Gastrocnemius medialis (tissue), 4 donors: Measurements from ENCODE around the gene NDUFAF8. TPM values are rescaled to one million over a fixed set of nuclear protein-coding genes. Genes with fewer than 3 reads are reported as not detected.

Experiments used
- ATAC-seq, 2 donors: fragments of 150-250 bp; one replicate each; pipeline ENCODE4 v1.9.1; 2016
- DNase-seq, 2 donors: peaks; one replicate each; pipeline ENCODE4 v3.0.0-alpha.2; 2019
- H3K27ac ChIP-seq, 4 donors: fragments of 200-600 bp; sonication (generic); 1 replicate in 1 of 4; 2 replicates in 3 of 4; pipeline ENCODE4 v1.5.1; 2016 to 2018; ENCODE audit warnings: mild to moderate bottlenecking in 2 of 4, moderate library complexity in 1 of 4
- H3K27me3 ChIP-seq, 3 donors: fragments of 200-600 bp; sonication (generic) in 2 of 3; 1 replicate in 1 of 3; 2 replicates in 2 of 3; pipeline versions ENCODE4 v1.5.1 to v1.6.0; 2016 to 2019; ENCODE audit warnings: mild to moderate bottlenecking in 1 of 3, moderate library complexity in 1 of 3
- H3K36me3 ChIP-seq, 2 donors: fragments of 200-600 bp; sonication (generic) in 1 of 2; one replicate each; pipeline ENCODE4 v1.5.1; 2017 to 2018
- H3K4me1 ChIP-seq, 2 donors: fragments of 200-600 bp; sonication (generic) in 1 of 2; one replicate each; pipeline ENCODE4 v1.5.1; 2016 to 2017; ENCODE audit warnings: mild to moderate bottlenecking in 2 of 2
- H3K4me3 ChIP-seq, 4 donors: fragments of 200-600 bp; sonication (generic) in 3 of 4; 1 replicate in 1 of 4; 2 replicates in 3 of 4; pipeline ENCODE4 v1.5.1; 2016 to 2019; ENCODE audit warnings: mild to moderate bottlenecking in 2 of 4
- H3K9me3 ChIP-seq, 3 donors: fragments of 200-600 bp; sonication (generic) in 2 of 3; 1 replicate in 1 of 3; 2 replicates in 2 of 3; pipeline ENCODE4 v1.5.1; 2016 to 2019
- POLR2A ChIP-seq, 2 donors: fragments of 450-650 bp; IDR thresholded peaks; one replicate each; pipeline ENCODE4 v1.6.1; 2017; ENCODE audit warnings: antibody characterized with exemption in 2 of 2, mild to moderate bottlenecking in 2 of 2, moderate library complexity in 2 of 2
- in situ Hi-C, 4 donors: fragments of 200-750 bp; cut with MboI; loops; one replicate each; pipeline versions ENCODE4 v1.15.0 to v1.8.0; 2017; ENCODE audit warnings: low sequenced_read_pairs in 4 of 4
- intact Hi-C: fragments of 100-400 bp; cut with DNase I; formaldehyde crosslinking; loops from one replicate; pipeline ENCODE4 v1.15.1; 2023; ENCODE audit warnings: low total_unique reads
- total RNA-seq, 4 donors: library from RNA; depleted of rRNA; stranded (reverse); fragments of >200 nt; gene quantifications; one replicate each; pipeline versions ENCODE4 v1.1.0 to v1.2.3, GENCODE V29; 2016
- TF ChIP-seq, protein P1 (sequence below), 5 experiments: fragments of 450-650 bp in 3 of 5; fragments of 200-600 bp in 2 of 5; sonication (generic) in 2 of 5; IDR thresholded peaks in 4 of 5; conservative IDR thresholded peaks in 1 of 5; 1 replicate in 4 of 5; 2 replicates in 1 of 5; pipeline ENCODE4 v1.5.1; 2016 to 2019; ENCODE audit warnings: antibody characterized with exemption in 5 of 5, mild to moderate bottlenecking in 3 of 5, moderate library complexity in 3 of 5

Gene NDUFAF8
- total RNA-seq, 4 donors from 2014 or later = 39.4 to 700 (median 74.5) TPM

DNA sequence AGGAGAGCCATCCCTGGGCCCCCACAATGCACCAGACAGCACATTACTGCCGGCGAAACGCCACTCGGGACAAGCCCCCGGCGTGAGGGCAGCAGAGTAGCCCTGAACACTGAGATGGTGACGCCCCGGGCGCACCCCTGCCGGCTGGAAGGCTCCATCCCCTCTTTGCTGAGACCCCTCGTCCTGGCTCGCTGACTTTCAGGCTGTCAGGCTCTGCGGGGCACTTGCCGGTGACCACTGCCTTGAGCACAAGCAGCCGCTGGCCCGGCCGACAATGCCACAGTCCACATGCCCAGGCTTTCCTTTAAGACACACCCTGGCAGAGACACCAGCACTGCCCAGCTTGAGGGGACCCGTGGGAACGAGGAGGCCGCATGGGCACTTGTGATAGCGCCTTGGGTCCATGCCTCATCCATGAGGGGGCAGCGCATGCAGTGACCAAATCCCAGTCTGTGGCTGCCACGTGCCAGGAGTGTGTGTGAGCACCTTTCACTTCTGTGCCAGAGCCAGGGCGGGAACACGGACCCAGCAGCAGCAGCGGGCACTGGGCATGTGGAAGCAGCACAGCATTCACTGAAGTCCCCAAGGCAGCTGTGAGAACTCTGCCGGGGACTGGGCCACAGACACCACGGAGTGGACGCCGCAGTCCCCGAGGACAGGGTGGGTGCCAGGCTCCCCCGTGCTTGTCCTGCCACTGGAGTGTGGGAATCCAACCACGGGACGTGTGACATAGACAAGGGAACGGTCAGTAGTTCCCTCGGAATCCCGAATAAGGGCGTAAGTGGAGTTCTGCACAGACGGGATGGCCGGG, 24.5 kb downstream of the NDUFAF8 start:
- no peaks in the 10 kb centered on the region for H3K4me1 ChIP-seq
- in situ Hi-C loops (loop anchor here in 2 of 4 donors (25.0 kb wide), 2 partner anchors 224 to 349 kb away; no protein-coding TSS in a partner anchor), intact Hi-C loops (no loop called here)
- no peak for DNase-seq
- H3K9me3 ChIP-seq = no peaks in the 10 kb centered on the region
- TF ChIP-seq POLR2A (IDR thresholded peaks at IDR 0.05) = no peak
- TF ChIP-seq, protein P1, sequence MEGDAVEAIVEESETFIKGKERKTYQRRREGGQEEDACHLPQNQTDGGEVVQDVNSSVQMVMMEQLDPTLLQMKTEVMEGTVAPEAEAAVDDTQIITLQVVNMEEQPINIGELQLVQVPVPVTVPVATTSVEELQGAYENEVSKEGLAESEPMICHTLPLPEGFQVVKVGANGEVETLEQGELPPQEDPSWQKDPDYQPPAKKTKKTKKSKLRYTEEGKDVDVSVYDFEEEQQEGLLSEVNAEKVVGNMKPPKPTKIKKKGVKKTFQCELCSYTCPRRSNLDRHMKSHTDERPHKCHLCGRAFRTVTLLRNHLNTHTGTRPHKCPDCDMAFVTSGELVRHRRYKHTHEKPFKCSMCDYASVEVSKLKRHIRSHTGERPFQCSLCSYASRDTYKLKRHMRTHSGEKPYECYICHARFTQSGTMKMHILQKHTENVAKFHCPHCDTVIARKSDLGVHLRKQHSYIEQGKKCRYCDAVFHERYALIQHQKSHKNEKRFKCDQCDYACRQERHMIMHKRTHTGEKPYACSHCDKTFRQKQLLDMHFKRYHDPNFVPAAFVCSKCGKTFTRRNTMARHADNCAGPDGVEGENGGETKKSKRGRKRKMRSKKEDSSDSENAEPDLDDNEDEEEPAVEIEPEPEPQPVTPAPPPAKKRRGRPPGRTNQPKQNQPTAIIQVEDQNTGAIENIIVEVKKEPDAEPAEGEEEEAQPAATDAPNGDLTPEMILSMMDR (IDR thresholded peaks at IDR 0.05 in 4 of 5, conservative IDR thresholded peaks at IDR 0.05 in 1 of 5) = no peak
- no peak overlapping the region for H3K27ac ChIP-seq
- H3K36me3 ChIP-seq = peaks cover 0 to 42% of the 10 kb centered on the region in 2 donors
- ATAC-seq = no peak
- no peaks in the 10 kb centered on the region for H3K27me3 ChIP-seq
- no peak overlapping the region for H3K4me3 ChIP-seq

DNA sequence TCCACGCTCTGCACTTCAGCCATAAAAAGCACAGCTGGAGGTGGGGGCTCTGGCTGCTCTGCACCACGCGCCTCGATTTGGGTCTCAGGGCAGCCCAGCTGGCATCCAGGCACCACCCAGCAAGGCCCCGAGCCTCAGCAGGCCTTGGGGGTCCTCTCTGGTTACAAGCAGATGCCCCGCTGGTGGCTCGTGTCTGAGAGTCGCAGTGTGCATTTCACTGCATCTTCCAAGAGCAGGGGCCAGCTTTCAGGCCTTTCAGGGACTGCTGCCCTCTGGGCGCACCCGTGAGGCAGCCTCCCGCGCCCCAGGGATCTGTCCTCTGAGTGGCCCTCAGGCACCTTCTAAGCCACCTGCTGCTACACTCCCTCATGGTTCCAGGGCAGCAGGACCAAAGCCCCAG, 25.5 kb downstream of the NDUFAF8 start:
- H3K4me3 ChIP-seq = no peak overlapping the region
- H3K9me3 ChIP-seq = no peaks in the 10 kb centered on the region
- TF ChIP-seq, protein P1 (IDR thresholded peaks at IDR 0.05 in 4 of 5, conservative IDR thresholded peaks at IDR 0.05 in 1 of 5) = no peak
- no peak for TF ChIP-seq POLR2A (IDR thresholded peaks at IDR 0.05)
- no peak overlapping the region for H3K27ac ChIP-seq
- H3K4me1 ChIP-seq = no peaks in the 10 kb centered on the region
- H3K27me3 ChIP-seq = no peaks in the 10 kb centered on the region
- ATAC-seq (no peak), DNase-seq (no peak)
- in situ Hi-C loops (loop anchor here in 2 of 4 donors (25.0 kb wide), 2 partner anchors 223 to 348 kb away; no protein-coding TSS in a partner anchor), intact Hi-C loops (no loop called here)
- H3K36me3 ChIP-seq = peaks cover 0 to 39% of the 10 kb centered on the region in 2 donors

DNA sequence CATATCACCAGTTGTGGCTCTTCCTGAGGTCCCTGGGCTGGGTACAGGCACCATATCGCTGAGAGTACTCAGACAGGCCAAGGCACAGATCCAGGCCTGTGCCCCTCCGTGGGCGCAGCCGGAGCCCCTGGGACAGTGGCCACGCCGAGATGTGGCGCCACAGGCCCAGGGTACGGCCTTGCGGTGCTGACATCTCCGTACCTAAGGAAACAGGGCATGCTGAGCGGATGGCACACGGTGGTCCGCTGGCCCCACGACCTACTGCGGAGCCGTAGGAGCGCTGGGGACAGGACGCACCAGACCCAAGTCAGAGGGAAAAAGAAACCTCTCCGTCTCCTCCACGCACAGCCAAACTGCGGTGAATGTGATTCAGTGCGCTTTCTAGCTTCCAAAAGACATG, 26.5 kb downstream of the NDUFAF8 start:
- intact Hi-C loops = no loop called here
- in situ Hi-C loops = loop anchor here in 2 of 4 donors (25.0 kb wide), 2 partner anchors 222 to 347 kb away; no protein-coding TSS in a partner anchor
- Histone ChIP-seq H3K9me3 (no peaks in the 10 kb centered on the region), H3K36me3 (peaks cover 0 to 41% of the 10 kb centered on the region in 2 donors), H3K27me3 (no peaks in the 10 kb centered on the region), H3K4me1 (no peaks in the 10 kb centered on the region), H3K4me3 (no peak overlapping the region), H3K27ac (no peak overlapping the region)
- no peak for DNase-seq
- ATAC-seq = no peak
- no peak for TF ChIP-seq POLR2A (IDR thresholded peaks at IDR 0.05)
- TF ChIP-seq, protein P1 (IDR thresholded peaks at IDR 0.05 in 4 of 5, conservative IDR thresholded peaks at IDR 0.05 in 1 of 5) = no peak

DNA sequence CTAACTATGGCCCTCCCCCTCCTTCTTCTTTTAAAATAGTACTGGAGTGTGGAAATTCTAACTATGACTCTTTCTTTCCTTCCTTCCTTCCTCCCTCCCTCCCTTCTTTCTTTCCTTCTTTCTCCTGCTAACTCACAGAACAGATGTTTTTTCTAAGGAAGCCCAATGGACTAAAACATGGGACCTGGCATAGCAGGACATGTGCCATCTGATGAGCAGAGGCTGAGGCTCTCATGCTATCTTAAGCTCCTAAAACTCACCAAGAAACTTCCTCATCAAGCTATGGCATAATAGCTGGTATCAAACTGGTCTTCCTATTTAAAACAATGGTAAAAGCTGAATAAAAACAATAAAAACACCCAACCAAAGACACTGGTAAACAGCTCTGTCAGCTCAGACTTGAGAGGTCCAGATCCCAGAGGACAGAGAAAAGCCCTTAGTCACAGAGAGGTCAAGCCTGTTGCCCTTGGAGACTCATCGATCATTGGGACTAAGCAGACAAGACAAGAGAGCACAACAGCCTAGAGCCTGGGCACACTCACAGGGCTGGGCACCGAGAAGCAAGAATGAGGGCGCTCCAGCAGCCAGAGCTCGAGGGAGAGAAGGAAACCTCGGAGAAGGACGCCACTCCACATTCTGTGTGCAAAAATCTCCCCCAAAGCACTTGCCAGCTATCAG, 28.4 kb downstream of the NDUFAF8 start:
- H3K36me3 ChIP-seq = peaks cover 0 to 41% of the 10 kb centered on the region in 2 donors
- no peak overlapping the region for H3K27ac ChIP-seq
- in situ Hi-C loops = loop anchor here in 2 of 4 donors (25.0 kb wide), 2 partner anchors 220 to 345 kb away; no protein-coding TSS in a partner anchor
- TF ChIP-seq POLR2A (IDR thresholded peaks at IDR 0.05) = no peak
- TF ChIP-seq, protein P1 (IDR thresholded peaks at IDR 0.05 in 4 of 5, conservative IDR thresholded peaks at IDR 0.05 in 1 of 5) = no peak
- no peaks in the 10 kb centered on the region for H3K27me3 ChIP-seq
- H3K4me3 ChIP-seq = no peak overlapping the region
- DNase-seq (no peak), ATAC-seq (no peak)
- intact Hi-C loops = no loop called here
- no peaks in the 10 kb centered on the region for H3K4me1 ChIP-seq
- H3K9me3 ChIP-seq = no peaks in the 10 kb centered on the region
